Mucosa of descending colon (tissue), 3 donors: Measurements from ENCODE around the gene PLCD1. TPM values are rescaled to one million over a fixed set of nuclear protein-coding genes. Genes with fewer than 3 reads are reported as not detected.
A peak's percentile ranks its signal among the peaks of the same experiment; 100 is the strongest.

Source experiments
- ATAC-seq: fragments of 200-7000 bp; cut with Tn5 transposase; one replicate; pipeline ENCODE4 v1.9.1; 2020; ENCODE audit warnings: mild to moderate bottlenecking, moderate library complexity
- DNase-seq, 3 donors: peaks; one replicate each; pipeline ENCODE4 v3.0.0-alpha.2; 2020
- H3K36me3 ChIP-seq: fragments of 200-600 bp; one replicate; pipeline ENCODE4 v1.8.0; 2021; ENCODE audit warnings: low read depth, mild to moderate bottlenecking
- H3K4me1 ChIP-seq: fragments of 200-600 bp; one replicate; pipeline ENCODE4 v1.8.0; 2021; ENCODE audit warnings: low read depth, mild to moderate bottlenecking
- H3K4me3 ChIP-seq: fragments of 200-600 bp; one replicate; pipeline ENCODE4 v1.8.0; 2021; ENCODE audit warnings: mild to moderate bottlenecking
- H3K9me3 ChIP-seq: fragments of 200-600 bp; one replicate; pipeline ENCODE4 v1.8.0; 2021; ENCODE audit warnings: mild to moderate bottlenecking
- intact Hi-C, 2 donors: fragments of 100-400 bp; cut with DNase I in 1 of 2; cut with micrococcal nuclease in 1 of 2; formaldehyde crosslinking; loops; one replicate each; pipeline versions ENCODE4 v1.11.0 to v1.11.1; 2022; cut with DNase I, micrococcal nuclease
- total RNA-seq, 3 donors: library from RNA; stranded (reverse); fragmentation: NEBNext Ultra II Directional in 2 of 3; extraction: Animal tissue kit (Norgen Biotek cat#: 25700) in 2 of 3; gene quantifications; one replicate each; pipeline versions ENCODE4 v1.2.1 to v1.2.4, GENCODE V29; 2021 to 2023
- TF ChIP-seq, protein P1 (sequence below): fragments of 200-600 bp; IDR thresholded peaks from one replicate; pipeline ENCODE4 v1.8.0; 2022; ENCODE audit warnings: antibody characterized with exemption, mild to moderate bottlenecking
- donor health status: DM: no; HTN: no; CAD: no; lungs with moderate emphysema.
- donor health status: DM: no; HTN: no; CAD: no.
- donor health status: DM: no; HTN: yes; CAD: no.

Gene PLCD1
- total RNA-seq, 3 donors from 2014 or later: 38.2 to 113 (median 66.5) TPM

DNA sequence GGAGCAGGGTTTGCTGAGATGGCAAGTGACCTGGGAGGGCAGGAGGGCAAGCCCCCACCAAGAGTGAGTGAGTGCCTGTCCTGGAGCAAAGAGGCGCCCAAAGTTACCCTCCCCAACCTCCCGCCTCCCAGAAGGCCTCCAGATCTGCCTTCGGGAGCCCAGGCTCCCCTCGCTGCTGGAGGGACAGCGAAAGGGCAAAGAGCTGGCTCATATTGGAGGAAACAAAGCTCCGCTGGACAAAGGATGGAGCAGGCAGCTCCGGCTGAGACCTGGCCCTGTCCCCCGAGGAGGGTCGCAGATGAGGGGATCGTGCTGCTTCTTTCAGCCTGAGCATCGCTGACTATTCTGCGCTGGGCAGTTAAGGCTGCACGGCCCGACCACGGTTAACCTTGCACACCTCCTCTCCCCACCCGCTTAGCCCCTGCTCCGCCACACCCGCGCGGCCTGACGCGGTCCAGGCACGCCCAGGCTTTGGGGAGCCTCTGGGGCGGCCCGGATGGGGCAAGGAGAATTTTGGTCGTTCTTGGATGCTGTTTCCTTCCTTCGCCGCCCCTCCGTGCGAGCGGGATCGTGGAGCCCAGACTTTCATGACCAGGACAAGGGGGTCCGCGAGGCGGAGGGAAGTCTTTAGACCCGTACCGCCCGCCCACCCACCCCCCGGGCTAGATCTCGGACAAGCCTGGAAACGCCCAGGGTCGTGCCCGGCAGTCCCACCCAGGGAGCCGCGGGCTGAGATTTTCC lies 651 bp downstream of the PLCD1 start:
- no peak overlapping the region for H3K4me3 ChIP-seq
- TF ChIP-seq, protein P1, sequence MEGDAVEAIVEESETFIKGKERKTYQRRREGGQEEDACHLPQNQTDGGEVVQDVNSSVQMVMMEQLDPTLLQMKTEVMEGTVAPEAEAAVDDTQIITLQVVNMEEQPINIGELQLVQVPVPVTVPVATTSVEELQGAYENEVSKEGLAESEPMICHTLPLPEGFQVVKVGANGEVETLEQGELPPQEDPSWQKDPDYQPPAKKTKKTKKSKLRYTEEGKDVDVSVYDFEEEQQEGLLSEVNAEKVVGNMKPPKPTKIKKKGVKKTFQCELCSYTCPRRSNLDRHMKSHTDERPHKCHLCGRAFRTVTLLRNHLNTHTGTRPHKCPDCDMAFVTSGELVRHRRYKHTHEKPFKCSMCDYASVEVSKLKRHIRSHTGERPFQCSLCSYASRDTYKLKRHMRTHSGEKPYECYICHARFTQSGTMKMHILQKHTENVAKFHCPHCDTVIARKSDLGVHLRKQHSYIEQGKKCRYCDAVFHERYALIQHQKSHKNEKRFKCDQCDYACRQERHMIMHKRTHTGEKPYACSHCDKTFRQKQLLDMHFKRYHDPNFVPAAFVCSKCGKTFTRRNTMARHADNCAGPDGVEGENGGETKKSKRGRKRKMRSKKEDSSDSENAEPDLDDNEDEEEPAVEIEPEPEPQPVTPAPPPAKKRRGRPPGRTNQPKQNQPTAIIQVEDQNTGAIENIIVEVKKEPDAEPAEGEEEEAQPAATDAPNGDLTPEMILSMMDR: no peak
- H3K4me1 ChIP-seq: peaks cover 51% of the 10 kb centered on the region
- no peaks in the 10 kb centered on the region for H3K9me3 ChIP-seq
- intact Hi-C loops: no loop called here
- no peaks in the 10 kb centered on the region for H3K36me3 ChIP-seq
- DNase-seq: peak in 2 of 3 donors; percentile 16 to 62
- no peak for ATAC-seq

DNA sequence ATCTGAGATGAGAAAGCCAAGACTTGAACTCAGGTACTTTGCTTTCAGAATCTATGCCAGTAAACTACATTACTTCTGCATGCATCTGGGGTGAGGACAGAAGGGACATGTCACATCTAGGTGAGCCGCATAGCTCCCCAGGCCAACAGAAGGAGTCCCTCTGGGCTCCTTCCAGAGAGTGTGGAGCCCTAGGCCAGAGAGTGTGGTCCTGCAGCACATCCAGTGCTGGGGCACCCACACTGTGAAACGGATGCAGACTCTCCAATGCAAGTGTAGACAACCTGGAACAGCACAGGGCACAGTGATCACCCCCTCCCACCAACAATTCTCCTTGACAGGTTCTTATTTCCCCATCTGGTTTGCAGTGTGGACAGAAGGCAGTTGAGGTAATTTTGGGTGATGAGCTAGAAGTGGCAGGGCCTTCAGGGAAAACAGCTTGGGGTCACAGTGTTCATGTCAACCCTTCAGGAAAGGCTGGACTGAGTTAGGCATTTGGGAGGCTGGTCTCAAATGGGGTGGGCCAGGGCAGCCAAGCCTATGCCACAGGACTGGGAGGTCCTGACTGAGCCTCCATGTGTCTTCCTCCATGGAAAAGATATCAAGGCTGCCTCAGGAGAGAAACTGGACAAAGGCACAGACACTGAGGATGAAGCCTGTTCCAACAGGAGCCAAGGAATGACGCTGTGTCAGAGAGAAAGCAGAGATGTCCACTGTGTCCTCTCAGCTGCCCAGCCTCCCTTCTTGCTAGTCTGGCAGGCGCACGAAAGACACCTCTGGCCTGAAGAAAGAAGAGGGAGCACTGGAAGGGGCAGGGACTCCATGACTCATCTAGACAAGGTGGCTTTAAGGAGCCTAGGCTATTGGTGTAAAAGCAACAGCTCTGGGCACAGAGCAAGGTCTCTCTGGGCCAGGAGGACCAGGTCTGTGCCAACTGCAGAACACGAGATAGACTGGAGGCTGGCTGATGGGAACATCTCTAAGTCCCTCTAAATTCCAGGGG lies 1.7 kb downstream of the PLCD1 start:
- TF ChIP-seq, protein P1: no peak
- H3K36me3 ChIP-seq: no peaks in the 10 kb centered on the region
- no peak for ATAC-seq
- H3K9me3 ChIP-seq: no peaks in the 10 kb centered on the region
- peak in 1 of 3 donors; percentile 4 for DNase-seq
- H3K4me3 ChIP-seq: no peak overlapping the region
- H3K4me1 ChIP-seq: peaks cover 61% of the 10 kb centered on the region
- intact Hi-C loops: no loop called here

DNA sequence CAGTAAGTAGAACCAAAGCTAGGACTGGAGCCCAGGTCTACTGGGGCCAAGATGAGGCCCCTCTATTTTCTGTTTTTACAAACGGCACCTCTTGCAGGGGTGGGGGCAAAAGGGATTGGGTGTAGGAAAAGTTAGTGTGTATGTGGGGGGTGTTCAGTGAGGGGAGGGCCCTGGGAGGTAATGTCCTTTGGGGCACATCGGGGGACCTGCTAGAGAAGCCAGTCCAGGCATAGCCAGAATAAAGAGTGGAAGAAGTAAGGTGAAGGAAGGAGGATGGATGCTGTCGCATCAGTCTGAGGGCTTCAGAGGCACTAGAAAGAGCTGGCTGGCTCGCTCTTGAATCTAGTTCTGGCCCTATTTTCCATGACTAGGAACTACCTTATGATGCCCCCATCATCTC lies 2.6 kb downstream of the PLCD1 start:
- no peaks in the 10 kb centered on the region for H3K36me3 ChIP-seq
- H3K9me3 ChIP-seq: no peaks in the 10 kb centered on the region
- TF ChIP-seq, protein P1: no peak
- ATAC-seq: no peak
- peak in 1 of 3 donors; percentile 7 for DNase-seq
- H3K4me3 ChIP-seq: no peak overlapping the region
- intact Hi-C loops: no loop called here
- peaks cover 64% of the 10 kb centered on the region for H3K4me1 ChIP-seq

DNA sequence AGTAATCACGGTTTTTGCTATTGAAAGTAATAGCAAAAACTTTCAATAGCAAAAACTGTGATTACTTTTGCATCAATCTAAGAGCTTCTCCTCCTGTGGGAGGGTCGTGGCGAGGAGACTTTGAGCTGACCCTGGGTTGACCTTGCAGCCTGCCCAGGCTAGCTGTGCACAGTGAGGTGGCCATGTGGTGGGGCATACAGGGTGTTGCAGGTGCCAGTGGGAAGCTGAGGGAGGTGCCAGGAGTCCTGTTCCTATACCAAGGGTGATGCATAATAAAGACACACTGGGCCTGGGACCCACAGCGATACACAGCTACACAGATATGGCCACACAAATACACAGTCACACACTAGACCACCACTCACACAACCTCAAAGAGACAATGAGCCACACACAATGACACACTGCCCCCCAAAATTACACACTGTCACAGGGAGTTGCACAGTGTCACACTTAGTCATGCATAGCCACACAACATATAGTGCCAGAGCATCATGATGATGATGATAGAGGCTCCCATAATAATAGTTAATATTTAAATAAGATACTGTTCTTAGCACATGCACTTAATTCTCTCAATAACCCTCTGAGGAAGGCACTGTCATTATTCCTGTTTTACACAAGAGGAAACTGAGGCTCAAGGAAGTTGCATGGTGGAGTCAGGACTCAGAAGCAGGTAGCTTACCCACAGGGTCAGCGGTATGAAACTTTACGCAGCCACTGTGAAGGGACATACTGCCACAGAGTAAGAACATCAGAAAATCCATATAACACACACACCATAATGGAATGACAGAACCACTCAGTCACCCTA lies 6.3 kb downstream of the PLCD1 start:
- Histone ChIP-seq H3K4me3 (peak overlapping the region; percentile 38), H3K9me3 (no peaks in the 10 kb centered on the region), H3K36me3 (no peaks in the 10 kb centered on the region), H3K4me1 (peaks cover 35% of the 10 kb centered on the region)
- TF ChIP-seq, protein P1: no peak
- DNase-seq: peak in 2 of 3 donors; percentile 12 to 34
- intact Hi-C loops: no loop called here
- ATAC-seq: no peak

DNA sequence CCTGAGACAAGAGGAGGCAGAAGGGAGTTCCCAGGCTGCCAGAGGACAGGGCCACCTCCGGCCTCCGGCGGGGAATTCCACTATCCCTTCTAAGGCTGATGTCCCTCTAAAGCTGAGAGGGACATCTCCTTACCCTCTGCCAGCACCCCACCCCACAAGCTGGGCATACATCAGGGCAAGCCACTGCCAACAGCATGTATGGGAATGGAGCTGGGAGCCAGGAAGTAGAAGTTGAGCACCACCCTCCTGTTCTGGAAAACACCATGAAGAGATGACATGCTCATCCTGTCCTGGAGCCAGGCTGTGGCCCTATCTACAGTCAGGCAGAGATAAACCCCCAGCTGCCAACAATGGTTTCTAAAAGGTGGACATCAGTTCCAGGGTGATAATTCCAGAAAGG lies 7.1 kb downstream of the PLCD1 start:
- TF ChIP-seq, protein P1: no peak
- intact Hi-C loops: no loop called here

More for the DNA sequence above, 7.1 kb downstream of the PLCD1 start:
- peak in 2 of 3 donors; percentile 19 to 35 for DNase-seq
- Histone ChIP-seq H3K36me3 (no peaks in the 10 kb centered on the region), H3K4me1 (peaks cover 36% of the 10 kb centered on the region), H3K4me3 (no peak overlapping the region), H3K9me3 (no peaks in the 10 kb centered on the region)
- no peak for ATAC-seq
